Omental fat pad (tissue), 4 donors: ENCODE results near the gene NME7. TPM values are rescaled to one million over a fixed set of nuclear protein-coding genes. Genes with fewer than 3 reads are reported as not detected.

ENCODE experiments used
- ATAC-seq: fragments of 150-250 bp; one replicate; pipeline ENCODE4 v1.9.1; 2016; ENCODE audit warnings: mild to moderate bottlenecking, moderate library complexity; ENCODE audit not compliant: low FRiP score
- DNase-seq: peaks from one replicate; pipeline ENCODE4 v3.0.0-alpha.2; 2019; ENCODE audit warnings: low spot score
- CTCF ChIP-seq, 3 donors: fragments of 450-650 bp; IDR thresholded peaks; one replicate each; pipeline ENCODE4 v1.5.1; 2016 to 2017; ENCODE audit warnings: antibody characterized with exemption in 3 of 3, mild to moderate bottlenecking in 3 of 3, moderate library complexity in 2 of 3
- total RNA-seq, 4 donors: library from RNA; depleted of rRNA; stranded (reverse); fragments of >200 nt; gene quantifications; one replicate each; pipeline ENCODE4 v1.1.0, GENCODE V29; 2016

NME7 gene
- total RNA-seq, 4 donors from 2014 or later = 9.0 to 16.8 (median 9.3) TPM

GRCh38 chr1:169124459-169124858, 243.1 kb downstream of the NME7 start:
- TF ChIP-seq CTCF (IDR thresholded peaks at IDR 0.05) = no peak
- ATAC-seq (peak; percentile 33), DNase-seq (no peak)

GRCh38 chr1:169122976-169123375, 244.6 kb downstream of the NME7 start:
- ATAC-seq (no peak), DNase-seq (no peak)
- TF ChIP-seq CTCF (IDR thresholded peaks at IDR 0.05) = no peak

GRCh38 chr1:169121146-169121923, 246.3 kb downstream of the NME7 start:
- no peak for ATAC-seq
- no peak for TF ChIP-seq CTCF (IDR thresholded peaks at IDR 0.05)
- DNase-seq = no peak

- no peak for TF ChIP-seq CTCF (IDR thresholded peaks at IDR 0.05)
- no peak for DNase-seq
- ATAC-seq = no peak
These were observed 247.5 kb downstream of the NME7 start for GRCh38 chr1:169120066-169120465.

- ATAC-seq (peak; percentile 48), DNase-seq (no peak)
- no peak for TF ChIP-seq CTCF (IDR thresholded peaks at IDR 0.05)
These were observed 248.2 kb downstream of the NME7 start for GRCh38 chr1:169119405-169119804.

DNA sequence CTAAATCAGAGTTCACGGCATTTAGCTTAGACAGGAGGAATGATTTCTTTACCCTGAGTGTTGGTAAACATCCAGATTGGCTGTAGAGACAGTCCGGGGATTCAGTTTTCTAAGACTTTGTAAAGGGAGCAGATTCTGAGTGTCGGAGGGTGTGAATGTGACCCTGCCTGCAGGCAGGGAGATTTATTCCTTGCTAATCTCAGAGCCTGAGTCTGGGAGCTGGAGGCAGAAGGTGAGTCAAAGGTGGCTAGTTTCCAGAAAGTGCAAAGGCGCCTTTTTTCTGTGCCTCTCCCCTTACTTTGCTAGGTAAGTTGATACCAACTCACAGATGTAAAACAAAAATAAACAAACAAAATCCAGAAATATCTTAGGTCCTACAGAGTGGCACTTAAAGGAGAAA, 249.4 kb downstream of the NME7 start:
- ATAC-seq = no peak
- TF ChIP-seq CTCF (IDR thresholded peaks at IDR 0.05) = no peak
- no peak for DNase-seq

- no peak for ATAC-seq
- no peak for TF ChIP-seq CTCF (IDR thresholded peaks at IDR 0.05)
These were observed 250.0 kb downstream of the NME7 start for GRCh38 chr1:169117599-169117998.

More at GRCh38 chr1:169117599-169117998, 250.0 kb downstream of the NME7 start:
- DNase-seq = no peak
